GM15510 (cell line): ENCODE results near the gene DTX1.

Experiments used
- POLR2A ChIP-seq: IDR thresholded peaks from 3 replicates; pipeline ENCODE4 v1.6.1; 2011; ENCODE audit warnings: borderline replicate concordance; ENCODE audit not compliant: insufficient read length; ENCODE audit errors: extremely low read depth

DTX1 gene

DNA sequence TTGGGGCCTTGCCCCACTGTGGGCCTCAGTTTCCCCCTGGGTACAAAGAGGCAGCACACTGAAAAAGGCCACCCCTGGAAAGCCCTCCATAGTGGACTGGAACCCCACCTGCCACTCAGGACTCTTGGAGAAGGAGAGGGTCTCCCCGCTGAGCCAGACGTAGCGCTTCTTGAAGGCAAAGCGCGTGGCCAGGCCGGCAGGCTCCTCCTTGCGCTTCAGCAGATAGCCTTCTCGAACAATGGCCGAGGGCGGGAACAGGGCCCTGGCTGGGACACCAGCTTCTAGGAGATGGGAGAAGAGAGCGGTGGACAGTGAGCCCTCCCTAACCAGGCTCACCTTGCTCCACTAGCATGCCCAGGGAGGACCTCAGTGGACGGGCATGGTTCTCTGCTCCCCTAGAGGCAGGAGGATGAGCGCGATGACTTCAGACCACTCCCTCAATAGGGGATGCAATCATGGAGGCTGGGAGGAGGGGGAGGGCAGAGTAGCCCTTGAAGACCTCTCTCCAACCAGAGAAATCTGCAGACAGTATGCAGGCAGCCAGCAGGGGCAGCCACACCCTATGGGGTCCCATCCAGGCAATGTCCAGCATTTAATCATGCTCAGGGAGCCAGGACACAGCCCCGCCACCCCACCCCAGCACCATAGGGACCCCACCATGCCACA is 49.2 kb downstream of the DTX1 start:
- no peak for TF ChIP-seq POLR2A

DNA sequence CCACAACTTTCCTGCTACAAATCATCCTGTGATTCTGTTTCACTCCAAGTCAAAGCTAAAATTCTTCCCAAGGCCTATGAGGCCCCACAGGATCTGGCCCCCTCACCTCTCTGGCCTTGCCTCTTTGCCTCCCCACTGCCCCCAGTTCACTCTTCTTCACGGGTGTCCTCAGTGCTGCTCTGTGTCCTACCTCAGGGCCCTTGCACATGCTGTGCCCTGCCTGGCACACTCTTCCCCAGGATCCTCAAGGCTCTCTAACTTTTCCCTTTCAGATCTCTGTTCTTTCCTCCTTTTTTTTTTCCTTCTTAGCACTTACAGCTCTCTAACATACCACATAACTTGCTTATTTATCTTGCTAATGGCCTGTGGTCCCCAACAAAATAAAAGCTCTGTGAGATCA is 49.8 kb downstream of the DTX1 start:
- no peak for TF ChIP-seq POLR2A

DNA sequence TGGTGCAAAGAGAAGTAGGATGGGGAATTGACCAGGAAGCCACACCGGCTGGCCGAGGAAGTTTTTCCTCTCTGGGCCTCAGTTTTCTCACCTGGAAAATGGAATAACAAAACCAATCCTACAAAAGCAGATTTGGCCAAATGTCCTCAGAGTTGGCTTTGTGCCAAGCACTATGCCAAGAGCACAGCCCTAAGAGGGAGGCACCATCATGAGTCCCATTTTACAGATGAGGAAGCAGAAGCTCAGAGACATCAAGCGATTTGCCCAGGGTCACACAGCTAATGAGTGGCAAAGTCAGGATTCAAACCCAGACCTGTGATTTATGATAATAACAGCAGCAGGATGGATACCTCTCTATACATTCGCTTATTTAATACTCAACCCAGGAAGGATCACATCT is 51.8 kb downstream of the DTX1 start:
- no peak for TF ChIP-seq POLR2A

DNA sequence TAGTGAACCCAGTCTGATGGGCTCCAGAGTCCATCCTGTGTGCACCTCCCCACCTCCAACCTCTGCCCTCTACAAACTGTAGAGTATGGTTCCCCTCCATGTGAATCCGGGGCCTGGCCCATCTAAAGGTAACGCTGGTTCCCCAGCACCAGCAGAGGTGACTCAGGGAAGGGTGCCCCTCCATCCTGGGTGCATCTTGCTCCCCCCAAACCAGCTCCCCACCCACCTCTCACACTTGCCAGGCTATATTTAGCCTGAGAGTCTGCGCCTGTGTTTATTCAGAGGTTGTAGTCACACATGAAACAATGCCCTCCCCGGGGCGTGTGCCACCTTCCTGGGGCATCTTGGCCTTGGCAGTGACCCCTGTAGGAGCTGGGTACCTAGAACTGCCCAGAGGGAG is 52.8 kb downstream of the DTX1 start:
- no peak for TF ChIP-seq POLR2A

DNA sequence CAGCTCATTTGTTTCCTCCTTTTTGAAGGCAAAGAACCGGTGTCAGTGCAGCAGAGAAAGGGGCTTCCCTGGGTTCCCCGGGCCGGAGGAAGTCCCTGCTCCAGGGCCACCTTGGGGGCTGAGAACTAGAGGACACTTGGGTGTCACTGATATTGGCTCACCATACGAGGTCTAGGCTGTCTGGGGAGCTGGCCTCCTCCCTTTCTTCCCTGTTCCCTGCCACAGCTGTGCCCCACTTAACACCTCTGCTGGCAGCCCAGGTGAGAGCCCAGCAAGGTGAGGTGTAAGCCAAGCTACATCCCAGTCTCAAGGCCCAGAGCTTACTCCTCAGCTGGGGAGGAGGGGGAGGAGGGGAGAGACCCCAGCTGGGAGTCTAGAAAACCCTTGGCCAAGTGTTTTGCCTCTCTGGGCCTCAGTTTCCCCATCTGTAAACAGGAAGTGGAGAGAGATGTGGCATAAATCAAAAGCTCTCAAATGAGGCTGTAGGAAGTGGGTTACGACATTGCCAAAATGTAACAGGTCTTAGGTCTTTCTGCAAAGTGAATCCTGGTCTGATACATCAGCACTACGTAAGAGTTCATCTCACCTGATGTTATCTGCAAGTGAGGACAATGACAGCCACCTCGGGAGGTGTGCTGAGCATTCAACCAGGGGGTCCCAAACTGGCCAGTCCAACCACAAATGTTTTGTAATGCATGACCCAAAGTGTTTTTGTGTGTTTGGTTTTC is 53.5 kb downstream of the DTX1 start:
- TF ChIP-seq POLR2A, result no peak

DNA sequence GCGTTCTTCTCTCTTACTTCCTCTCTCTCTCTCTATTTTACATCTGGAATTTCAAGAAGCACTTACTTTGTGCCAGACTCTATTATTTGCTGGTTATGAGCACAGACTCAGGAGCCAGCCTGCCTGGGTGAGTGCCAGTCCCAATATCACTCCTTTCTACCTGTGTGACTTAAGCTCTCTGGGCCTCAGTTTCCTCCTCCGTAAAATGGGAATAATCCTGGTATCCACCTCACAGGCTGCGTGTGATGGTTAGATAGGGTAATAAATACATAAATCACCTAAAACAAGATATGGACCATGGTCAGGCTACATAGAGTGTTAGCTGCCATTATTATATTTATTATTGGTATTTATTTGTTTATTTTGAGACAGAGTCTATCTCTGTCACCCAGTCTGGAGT is 54.7 kb downstream of the DTX1 start:
- no peak for TF ChIP-seq POLR2A

DNA sequence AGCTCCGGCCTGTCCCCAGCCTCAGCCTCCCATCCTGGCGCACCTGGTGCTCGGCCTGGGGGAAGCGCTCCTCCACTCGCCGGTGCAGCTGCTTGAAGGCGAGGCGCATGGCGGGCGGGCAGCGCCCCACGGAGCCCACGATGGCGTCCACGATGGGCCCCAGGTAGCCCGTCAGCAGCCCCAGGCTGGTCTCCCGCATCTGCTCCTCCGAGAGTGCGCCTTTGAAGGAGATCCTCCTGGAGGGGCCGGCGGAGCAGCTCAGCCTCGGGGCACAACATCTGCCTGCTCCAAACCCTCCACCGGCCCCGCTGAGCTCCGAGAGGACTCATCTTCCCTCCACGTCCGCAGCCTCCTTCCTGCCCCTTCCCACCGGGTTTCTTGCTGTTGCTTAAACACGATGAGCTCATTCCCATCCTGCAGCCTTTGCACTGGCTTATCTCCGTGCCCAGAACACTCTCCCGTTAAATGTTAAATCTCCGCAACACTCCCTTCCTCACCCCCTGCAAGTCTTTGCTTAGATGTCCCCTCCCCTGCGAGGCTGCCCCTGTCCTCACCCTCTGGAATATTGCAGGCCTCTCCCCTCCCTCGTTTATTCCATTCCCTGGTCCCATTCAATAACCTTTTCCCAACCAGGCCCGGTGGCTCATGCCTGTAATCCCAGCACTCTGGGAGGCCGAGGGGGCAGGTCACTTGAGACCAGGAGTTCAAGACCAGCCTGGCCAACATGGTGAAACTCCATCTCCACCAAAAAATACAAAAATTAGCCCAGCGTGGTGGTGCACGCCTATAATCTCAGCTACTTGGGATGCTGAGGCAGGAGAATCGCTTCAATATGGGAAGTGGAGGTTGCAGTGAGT is 55.7 kb downstream of the DTX1 start:
- no peak for TF ChIP-seq POLR2A

DNA sequence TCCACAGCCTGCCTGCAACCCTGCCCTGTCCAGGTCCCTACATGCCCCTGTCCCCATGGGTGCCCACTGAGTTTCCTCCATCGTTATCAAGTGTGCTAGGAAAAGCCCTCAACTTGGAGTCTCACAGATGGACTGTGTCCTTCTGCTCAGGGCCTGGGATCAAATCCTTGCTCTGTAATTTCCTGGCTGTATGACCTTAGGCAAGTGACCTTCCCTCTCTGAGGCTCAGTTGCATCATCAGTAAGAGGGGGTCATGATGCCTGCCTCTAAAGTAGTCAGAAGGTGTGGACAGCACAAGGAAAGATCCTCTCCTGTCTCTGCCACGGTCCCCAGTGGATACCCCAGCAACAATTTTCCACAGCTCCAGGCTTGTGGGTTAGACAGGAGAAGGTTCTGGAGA is 56.9 kb downstream of the DTX1 start:
- no peak for TF ChIP-seq POLR2A

DNA sequence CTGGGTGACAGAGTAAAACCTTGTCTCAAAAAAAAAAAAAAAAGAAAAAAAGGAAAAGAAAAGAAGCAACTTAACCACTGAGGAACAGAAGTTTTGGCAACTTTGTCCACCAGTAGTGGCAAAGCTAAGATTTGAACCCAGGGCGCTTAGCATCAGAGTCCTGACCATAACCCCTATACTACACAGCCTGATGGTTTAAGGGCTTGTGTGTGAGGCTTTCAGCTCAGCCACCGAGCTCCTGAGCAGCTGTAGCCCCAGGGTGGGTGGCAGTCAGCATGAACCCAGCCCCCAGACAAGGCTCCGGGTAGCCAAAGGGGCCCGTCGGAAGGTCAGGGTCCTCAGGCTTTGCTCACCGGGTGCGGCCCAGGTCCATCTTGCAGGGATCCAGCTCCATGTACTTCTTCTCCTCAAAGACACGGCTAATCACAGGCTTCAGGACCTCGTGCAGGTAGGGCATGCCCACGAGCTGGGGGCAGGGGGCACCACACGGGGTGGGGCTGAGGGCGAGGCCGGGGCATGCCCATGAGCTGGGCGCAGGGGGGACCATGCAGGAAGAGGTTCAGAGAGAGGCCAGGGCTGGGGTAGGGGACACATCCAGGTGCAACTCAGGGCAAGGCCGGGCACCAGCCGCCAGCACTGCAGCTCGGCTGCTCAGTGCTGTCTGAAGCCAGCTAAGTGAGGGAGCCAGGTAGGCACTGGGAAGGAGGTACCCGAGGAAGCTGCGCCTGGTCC is 58.1 kb downstream of the DTX1 start:
- TF ChIP-seq POLR2A, result no peak

DNA sequence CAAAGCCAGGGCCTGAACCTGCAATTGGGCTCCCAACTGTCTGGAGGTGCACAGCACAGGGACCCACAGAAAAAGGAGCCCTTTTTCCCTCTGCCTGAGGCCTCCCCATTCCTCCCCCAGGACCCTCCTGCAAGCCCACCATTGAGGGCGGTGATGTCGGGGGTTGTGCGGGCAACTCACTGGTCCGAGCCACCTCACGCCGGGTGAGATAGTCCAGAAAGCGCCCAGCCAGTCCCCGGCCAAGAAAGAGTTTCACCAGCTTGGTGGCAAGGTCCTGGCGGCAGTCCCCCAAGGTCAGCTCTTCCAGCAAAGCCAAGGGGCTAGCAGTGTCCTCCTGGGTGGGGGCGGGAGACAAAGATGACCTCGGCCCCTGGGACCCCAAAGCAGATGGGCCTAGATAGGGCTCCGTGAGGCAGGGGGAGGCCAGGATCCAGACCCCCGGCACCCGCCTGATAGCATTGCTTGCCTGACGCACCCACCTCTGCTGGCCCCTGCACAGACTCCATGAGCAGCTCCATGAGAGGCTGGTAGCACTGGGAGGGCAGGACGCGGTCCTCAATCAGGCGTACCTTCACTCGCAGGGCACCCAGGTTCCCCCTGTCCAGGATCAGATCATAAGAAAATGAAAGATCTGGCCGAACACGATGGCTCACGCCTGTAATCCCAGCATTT is 59.1 kb downstream of the DTX1 start:
- TF ChIP-seq POLR2A, result no peak

DNA sequence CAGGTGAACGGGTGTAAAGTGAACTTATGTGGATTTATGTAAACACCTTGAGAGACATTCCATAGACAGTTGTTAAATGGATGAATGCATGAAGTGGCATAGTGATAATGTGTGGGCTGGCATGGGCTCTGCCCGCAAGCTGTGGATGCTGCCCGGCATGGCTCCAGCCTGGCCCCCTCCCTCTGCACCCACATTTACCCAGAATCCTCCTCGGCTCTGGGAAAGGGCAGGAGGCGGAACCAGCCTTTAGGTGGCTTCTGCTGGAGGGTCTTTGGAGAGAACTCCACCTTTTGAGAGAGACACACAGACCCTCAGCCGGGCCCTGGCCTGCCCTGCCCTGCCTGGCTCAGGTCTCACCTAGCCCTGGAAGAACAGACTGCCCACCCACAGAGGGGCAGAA is 60.3 kb downstream of the DTX1 start:
- no peak for TF ChIP-seq POLR2A

DNA sequence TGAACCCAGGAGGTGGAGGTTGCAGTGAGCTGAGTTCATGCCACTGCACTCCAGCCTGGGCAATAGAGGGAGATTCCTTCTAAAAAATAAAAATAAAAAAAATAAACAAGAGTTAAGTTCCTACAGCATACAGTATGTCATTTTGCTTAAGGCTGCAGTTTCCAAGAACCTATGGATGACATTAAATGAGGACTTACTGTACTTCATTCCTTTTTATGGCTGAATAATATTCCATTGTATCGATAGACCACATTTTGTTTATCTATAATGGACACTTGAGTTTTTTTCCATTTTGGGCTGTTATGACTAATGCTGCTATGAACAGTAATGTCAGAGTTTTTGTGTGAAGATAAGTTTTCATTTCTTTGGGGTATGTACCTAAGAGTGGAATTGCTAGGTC is 61.6 kb downstream of the DTX1 start:
- TF ChIP-seq POLR2A, result no peak

DNA sequence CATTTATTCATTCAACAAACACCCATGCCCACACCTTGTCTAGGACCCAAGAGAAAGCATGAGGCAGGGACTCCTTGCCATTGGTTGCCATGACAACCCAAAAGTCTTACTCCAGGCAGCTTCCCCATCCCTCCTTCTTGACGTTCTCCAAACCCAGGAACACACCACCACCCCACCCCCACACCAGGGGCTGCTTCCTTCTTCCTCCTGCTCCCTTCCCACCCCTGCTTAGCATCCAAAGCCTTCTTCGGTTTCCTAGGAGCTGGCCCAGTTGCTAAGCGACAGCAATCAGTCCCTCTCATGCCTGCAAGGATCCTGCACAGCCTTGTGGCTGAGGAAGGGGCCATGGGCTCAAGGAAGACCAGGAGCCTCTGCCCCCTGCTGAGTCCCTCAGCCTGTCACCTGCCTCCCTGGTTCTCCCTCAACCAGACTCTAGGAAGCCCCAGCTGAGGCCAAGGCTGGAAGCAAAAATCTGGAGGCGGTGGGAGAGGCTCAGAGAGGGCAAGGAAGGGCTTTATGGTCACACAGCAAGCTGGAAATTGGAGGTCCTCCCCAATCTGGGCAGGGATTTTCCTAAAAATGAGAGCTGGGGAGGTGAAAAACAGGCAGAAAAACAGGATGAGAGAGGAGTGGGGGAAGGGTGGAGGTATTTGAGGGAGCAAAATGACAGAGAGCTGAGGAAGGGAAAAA is 63.6 kb downstream of the DTX1 start:
- TF ChIP-seq POLR2A, result no peak
